HG02623 (cell line): ENCODE measurements around the gene UBE2D1.
"Not testable (repeated sequence)": the region's sequence is repeated elsewhere in the genome, so short reads cannot be mapped to it uniquely, and the experiment has no call there.

ENCODE experiments used
- ATAC-seq: cut with Tn5 transposase; IDR thresholded peaks from one replicate; pipeline ENCODE4 v1.9.1; 2021; ENCODE audit warnings: moderate library complexity; ENCODE audit not compliant: unreplicated experiment

UBE2D1 gene

GRCh38 chr10:58373442-58373827, 38.6 kb downstream of the UBE2D1 start:
- peak; percentile 10 for ATAC-seq

GRCh38 chr10:58382489-58382995, 47.7 kb downstream of the UBE2D1 start:
- ATAC-seq: no peak

GRCh38 chr10:58384095-58384494, 49.3 kb downstream of the UBE2D1 start:
- peak; percentile 56 for ATAC-seq

GRCh38 chr10:58384544-58384998, 49.8 kb downstream of the UBE2D1 start:
- ATAC-seq: no peak

GRCh38 chr10:58384999-58385783, 50.4 kb downstream of the UBE2D1 start, which contains the start of gene TFAM:
Gene TFAM (plus strand): TSS chr10:58385410. CDS start chr10:58385548, 138 bp downstream.
- ATAC-seq: peak; percentile 87

GRCh38 chr10:58385784-58386112, 50.9 kb downstream of the UBE2D1 start:
- peak; percentile 0 for ATAC-seq

- no peak for ATAC-seq
Observed at GRCh38 chr10:58389024-58389423, 54.2 kb downstream of the UBE2D1 start.

GRCh38 chr10:58393317-58393716, 58.5 kb downstream of the UBE2D1 start:
- no peak for ATAC-seq

GRCh38 chr10:58394471-58394870, 59.7 kb downstream of the UBE2D1 start:
- no peak for ATAC-seq

GRCh38 chr10:58396057-58396456, 61.3 kb downstream of the UBE2D1 start:
- no peak for ATAC-seq

- no peak for ATAC-seq
Observed at GRCh38 chr10:58397830-58398229, 63.0 kb downstream of the UBE2D1 start.

- no peak for ATAC-seq
Observed at GRCh38 chr10:58399410-58399809, 64.6 kb downstream of the UBE2D1 start.

GRCh38 chr10:58400609-58401008, 65.8 kb downstream of the UBE2D1 start:
- ATAC-seq: no peak

- no peak for ATAC-seq
Observed at GRCh38 chr10:58404001-58404400, 69.2 kb downstream of the UBE2D1 start.

GRCh38 chr10:58409956-58410610, 75.3 kb downstream of the UBE2D1 start:
- ATAC-seq: no peak

GRCh38 chr10:58412502-58412961, 77.7 kb downstream of the UBE2D1 start:
- ATAC-seq: no peak

- ATAC-seq: no peak
Observed at GRCh38 chr10:58414270-58415041, 79.7 kb downstream of the UBE2D1 start.

GRCh38 chr10:58415757-58416156, 81.0 kb downstream of the UBE2D1 start:
- no peak for ATAC-seq

- ATAC-seq: not testable (repeated sequence)
Observed at GRCh38 chr10:58417902-58418301, 83.1 kb downstream of the UBE2D1 start.
